GM13976 (cell line): ENCODE data around the gene PROSER2.

Experiments
- DNase-seq: peaks from one replicate; pipeline ENCODE4 v3.0.0; 2012; ENCODE audit warnings: low spot score
- in situ Hi-C: fragments of 300-500 bp; cut with MboI; formaldehyde crosslinking; loops from one replicate; pipeline ENCODE4 v1.12.0; 2022; ENCODE audit warnings: low sequenced_read_pairs, mixed read lengths, inconsistent platforms; ENCODE audit not compliant: unreplicated experiment
- TF ChIP-seq, protein P1 (sequence below): IDR thresholded peaks from 2 replicates; pipeline ENCODE4 v1.5.1; 2012; ENCODE audit warnings: borderline replicate concordance, mild to moderate bottlenecking; ENCODE audit not compliant: insufficient read depth; ENCODE audit errors: extremely low read depth, missing control alignments, control extremely low read depth

Gene PROSER2

DNA sequence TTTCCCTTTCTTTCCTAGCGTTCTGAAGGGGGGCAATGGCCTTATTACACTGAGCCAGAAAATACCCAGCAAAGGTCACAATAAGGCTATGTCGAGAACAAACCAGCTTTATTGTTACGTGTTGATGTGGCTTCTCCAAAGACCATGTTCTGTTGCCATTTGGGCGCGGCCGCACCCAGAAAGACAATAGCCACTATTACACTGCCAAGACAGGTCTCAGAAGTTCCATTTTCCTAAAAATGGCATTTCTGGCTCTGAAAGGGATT is 77.8 kb downstream of the PROSER2 start:
- TF ChIP-seq, protein P1, sequence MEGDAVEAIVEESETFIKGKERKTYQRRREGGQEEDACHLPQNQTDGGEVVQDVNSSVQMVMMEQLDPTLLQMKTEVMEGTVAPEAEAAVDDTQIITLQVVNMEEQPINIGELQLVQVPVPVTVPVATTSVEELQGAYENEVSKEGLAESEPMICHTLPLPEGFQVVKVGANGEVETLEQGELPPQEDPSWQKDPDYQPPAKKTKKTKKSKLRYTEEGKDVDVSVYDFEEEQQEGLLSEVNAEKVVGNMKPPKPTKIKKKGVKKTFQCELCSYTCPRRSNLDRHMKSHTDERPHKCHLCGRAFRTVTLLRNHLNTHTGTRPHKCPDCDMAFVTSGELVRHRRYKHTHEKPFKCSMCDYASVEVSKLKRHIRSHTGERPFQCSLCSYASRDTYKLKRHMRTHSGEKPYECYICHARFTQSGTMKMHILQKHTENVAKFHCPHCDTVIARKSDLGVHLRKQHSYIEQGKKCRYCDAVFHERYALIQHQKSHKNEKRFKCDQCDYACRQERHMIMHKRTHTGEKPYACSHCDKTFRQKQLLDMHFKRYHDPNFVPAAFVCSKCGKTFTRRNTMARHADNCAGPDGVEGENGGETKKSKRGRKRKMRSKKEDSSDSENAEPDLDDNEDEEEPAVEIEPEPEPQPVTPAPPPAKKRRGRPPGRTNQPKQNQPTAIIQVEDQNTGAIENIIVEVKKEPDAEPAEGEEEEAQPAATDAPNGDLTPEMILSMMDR, result no peak
- DNase-seq, result no peak
- in situ Hi-C loops, result no loop called here

DNA sequence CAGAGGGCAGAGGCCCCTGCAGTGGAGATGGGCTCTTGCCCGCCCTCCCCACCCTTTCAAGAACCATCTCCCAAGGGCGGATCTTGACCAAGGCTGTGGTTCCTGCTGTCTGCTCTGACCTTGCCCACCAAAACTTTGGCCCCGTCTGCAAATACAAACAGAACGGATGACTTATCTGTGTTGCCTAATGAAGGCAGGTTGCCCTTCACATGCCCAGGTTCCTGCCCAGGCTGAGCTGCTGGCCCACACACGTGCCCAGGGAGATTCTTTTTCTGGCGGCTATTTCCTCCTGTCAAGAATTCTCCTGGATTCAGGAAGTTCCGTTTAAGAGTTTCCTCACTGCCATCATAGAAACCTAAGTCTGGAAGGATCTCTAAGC is 78.3 kb downstream of the PROSER2 start:
- no peak for DNase-seq
- in situ Hi-C loops, result no loop called here
- TF ChIP-seq, protein P1, result no peak

DNA sequence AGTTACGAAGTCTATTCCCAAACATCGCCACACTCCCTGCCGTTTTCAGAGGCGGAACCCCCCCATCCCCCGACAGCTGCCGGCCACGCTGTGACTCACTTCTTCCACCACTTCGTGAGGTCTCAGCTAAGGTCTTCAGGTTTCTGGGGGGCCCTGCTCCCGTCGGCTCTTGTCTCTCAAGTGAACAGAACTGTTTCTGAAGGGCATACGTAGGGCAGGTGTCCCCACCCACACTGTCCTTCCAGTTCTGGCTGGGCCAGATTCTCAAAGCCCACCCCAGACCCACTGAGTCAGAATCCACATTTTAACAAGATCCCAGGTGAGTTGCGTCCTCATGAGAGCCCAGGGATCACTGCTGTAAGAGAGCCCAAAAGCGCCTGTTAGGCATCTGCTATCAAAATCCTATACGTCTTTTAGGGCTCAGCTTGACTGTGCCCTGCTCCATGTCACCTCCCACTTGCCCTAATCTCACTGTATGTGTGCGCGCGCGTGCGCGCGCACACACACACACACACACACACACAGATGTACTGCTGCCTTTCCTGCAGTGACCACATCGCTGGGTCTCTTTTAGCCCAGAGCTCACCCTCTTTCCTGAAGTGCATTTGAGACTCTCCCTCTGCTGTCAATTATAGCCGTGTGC is 78.8 kb downstream of the PROSER2 start:
- in situ Hi-C loops, result no loop called here
- no peak for DNase-seq
- TF ChIP-seq, protein P1, result no peak

DNA sequence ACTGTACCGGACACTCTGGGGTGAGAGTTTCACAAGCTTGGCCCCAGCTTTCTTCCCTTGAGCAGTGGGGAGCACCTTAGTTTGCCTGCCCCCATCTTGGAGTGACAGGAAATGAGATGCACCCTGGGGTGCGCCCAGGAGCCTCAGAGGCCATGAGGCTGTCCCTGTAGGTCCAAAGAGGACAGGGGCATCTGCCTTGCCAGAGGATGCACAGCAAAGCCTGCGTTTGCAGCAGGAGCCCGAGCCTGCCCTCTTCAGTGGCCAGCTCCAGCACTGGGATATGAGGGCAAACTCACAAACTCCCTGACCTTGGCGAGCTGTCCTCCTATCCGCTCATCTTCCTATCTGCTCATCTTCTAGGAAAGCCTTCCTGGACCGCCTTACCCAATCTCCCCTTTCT is 79.5 kb downstream of the PROSER2 start:
- TF ChIP-seq, protein P1, result no peak
- DNase-seq, result no peak
- in situ Hi-C loops, result no loop called here

DNA sequence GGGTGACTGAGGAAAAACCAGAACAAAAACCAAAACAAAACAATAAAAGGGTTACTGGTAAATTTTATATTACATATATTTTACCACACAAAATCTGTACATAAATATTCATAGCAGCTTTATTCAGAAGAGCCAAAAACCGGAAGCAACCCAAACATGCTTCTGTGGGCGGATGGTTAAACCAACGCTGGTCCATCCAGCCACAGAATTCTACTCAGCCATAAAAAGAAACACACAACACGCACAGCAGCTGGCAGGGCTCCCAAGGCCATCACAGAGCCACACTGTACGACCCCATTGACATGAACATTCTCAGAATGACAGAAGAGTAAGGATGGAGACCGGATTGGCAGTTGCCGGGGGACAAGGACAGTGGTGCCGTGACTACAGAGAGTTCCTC is 83.6 kb downstream of the PROSER2 start:
- no peak for DNase-seq
- TF ChIP-seq, protein P1, result no peak
- in situ Hi-C loops, result no loop called here

DNA sequence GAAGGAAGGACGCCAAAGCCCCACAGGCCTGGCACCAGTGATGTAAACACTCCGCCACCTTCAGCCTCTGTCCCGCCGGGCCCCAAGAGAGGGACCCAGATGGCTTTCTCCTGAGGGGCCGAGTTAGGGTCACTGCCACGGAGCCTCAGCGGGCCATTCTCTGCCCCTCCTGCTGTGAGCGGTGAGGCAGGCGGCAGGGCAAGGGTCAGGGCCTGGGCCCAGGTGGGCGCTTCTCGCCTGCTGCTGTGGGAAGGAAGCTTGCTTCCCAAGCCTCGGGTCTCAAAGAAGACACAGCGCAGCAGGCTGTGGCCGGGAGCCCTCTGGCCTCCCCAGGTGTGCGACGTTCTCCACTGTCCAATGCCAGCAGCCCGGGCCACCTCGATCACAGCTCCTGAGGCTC is 84.8 kb downstream of the PROSER2 start:
- in situ Hi-C loops, result no loop called here
- no peak for DNase-seq
- TF ChIP-seq, protein P1, result no peak

DNA sequence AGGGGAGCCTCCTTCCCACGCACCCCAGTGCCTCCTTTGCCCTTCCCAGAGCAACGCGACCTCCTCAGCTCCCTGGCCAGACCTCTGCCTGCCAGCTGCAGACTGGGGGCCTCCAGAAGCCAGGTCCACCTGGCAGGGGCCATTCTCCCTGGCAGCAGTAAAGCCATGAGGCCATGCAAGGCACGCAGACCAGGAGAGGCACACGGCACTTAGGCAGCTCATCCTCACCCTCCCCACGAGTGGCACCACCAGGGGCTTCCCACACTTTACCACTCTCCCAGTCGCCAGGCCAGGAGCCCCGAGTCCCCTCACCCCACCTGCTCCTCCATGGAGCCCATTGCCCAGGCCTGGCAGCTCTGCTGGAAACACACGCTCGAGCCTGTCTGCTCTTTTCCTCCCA is 85.4 kb downstream of the PROSER2 start:
- DNase-seq, result no peak
- TF ChIP-seq, protein P1, result no peak
- in situ Hi-C loops, result no loop called here
